IMR-90 (cell line): ENCODE measurements around the gene PHF21B. TPM values are rescaled to one million over a fixed set of nuclear protein-coding genes. Genes with fewer than 3 reads are reported as not detected.

Source experiments
- ATAC-seq: fragments of 200-7000 bp; cut with Tn5 transposase; 2 replicates; pipeline ENCODE4 v1.9.1; 2020; ENCODE audit warnings: low read depth, mild to moderate bottlenecking, moderate library complexity
- BruUV-seq: library from RNA; stranded (reverse); fragments of 400-500 nt; replicated peaks from 2 replicates; lab custom pipeline; 2021; lab: Mats Ljungman, UMichigan
- CTCF ChIA-PET: fragments of 300-600 bp; formaldehyde crosslinking; extraction: SDS; loops from one replicate; lab custom pipeline; 2021; ENCODE audit warnings: antibody characterized with exemption; lab: Yijun Ruan, JAX
- POLR2A ChIA-PET: fragments of 300-600 bp; sonication (Branson Sonifier 250); formaldehyde crosslinking; loops from one replicate; lab custom pipeline; 2022; ENCODE audit warnings: antibody characterized with exemption; ENCODE audit not compliant: unreplicated experiment; lab: Charles Lee
- DNase-seq: peaks from one replicate; pipeline ENCODE4 v3.0.0; 2013
- H2AFZ ChIP-seq: replicated peaks from 2 replicates; pipeline ENCODE3; 2013; ENCODE audit warnings: low read length, mild to moderate bottlenecking; ENCODE audit not compliant: poor library complexity
- H2AK5ac ChIP-seq: 2 replicates; pipeline ENCODE4 v1.6.1; 2013; ENCODE audit warnings: low read depth, low read length, inconsistent platforms
- H2AK9ac ChIP-seq: replicated peaks from 2 replicates; pipeline ENCODE3; 2013; ENCODE audit warnings: mild to moderate bottlenecking, low read depth, low read length, moderate library complexity; ENCODE audit not compliant: poor library complexity
- H2BK120ac ChIP-seq: 2 replicates; pipeline ENCODE4 v1.6.1; 2013; ENCODE audit warnings: low read depth, low read length, inconsistent platforms
- H2BK15ac ChIP-seq: 3 replicates; pipeline ENCODE4 v1.6.1; 2013; ENCODE audit warnings: low read depth, low read length, inconsistent platforms
- H2BK20ac ChIP-seq: 2 replicates; pipeline ENCODE4 v1.6.1; 2013; ENCODE audit warnings: low read depth, mild to moderate bottlenecking, inconsistent platforms, low read length, moderate library complexity
- H2BK5ac ChIP-seq: 2 replicates; pipeline ENCODE4 v1.6.1; 2013; ENCODE audit warnings: mild to moderate bottlenecking, low read depth, low read length, inconsistent platforms; ENCODE audit not compliant: poor library complexity, severe bottlenecking
- H3K14ac ChIP-seq: replicated peaks from 2 replicates; pipeline ENCODE4 v1.6.1; 2013; ENCODE audit warnings: low read depth, low read length, inconsistent platforms
- H3K18ac ChIP-seq: 2 replicates; pipeline ENCODE4 v1.6.1; 2013; ENCODE audit warnings: low read depth, low read length, control low read depth
- H3K23ac ChIP-seq: 2 replicates; pipeline ENCODE4 v1.6.1; 2013; ENCODE audit warnings: low read depth, low read length, inconsistent platforms
- H3K27ac ChIP-seq: 2 replicates; pipeline ENCODE4 v1.5.1; 2013; ENCODE audit warnings: mild to moderate bottlenecking, control low read depth, low read length; ENCODE audit not compliant: insufficient read depth
- H3K27me3 ChIP-seq: 2 replicates; pipeline ENCODE4 v1.6.1; 2013; ENCODE audit warnings: low read length; ENCODE audit not compliant: control insufficient read depth, insufficient read depth
- H3K36me3 ChIP-seq: 2 replicates; pipeline ENCODE4 v1.6.1; 2013; ENCODE audit warnings: low read length, mixed read lengths; ENCODE audit not compliant: control insufficient read depth, insufficient read depth
- H3K4ac ChIP-seq: 2 replicates; pipeline ENCODE4 v1.6.1; 2013; ENCODE audit warnings: low read depth, low read length, inconsistent platforms
- H3K4me1 ChIP-seq: 2 replicates; pipeline ENCODE4 v1.6.1; 2013; ENCODE audit warnings: low read length, mixed read lengths; ENCODE audit not compliant: control insufficient read depth, insufficient read depth
- H3K4me2 ChIP-seq: 2 replicates; pipeline ENCODE4 v1.6.1; 2013; ENCODE audit warnings: low read depth, mild to moderate bottlenecking, control low read depth, low read length, moderate library complexity
- H3K4me3 ChIP-seq: 2 replicates; pipeline ENCODE4 v1.5.1; 2013; ENCODE audit warnings: low read depth, mild to moderate bottlenecking, control low read depth, low read length, moderate library complexity; ENCODE audit not compliant: insufficient read depth
- H3K56ac ChIP-seq: 2 replicates; pipeline ENCODE4 v1.6.1; 2013; ENCODE audit warnings: low read length, inconsistent platforms; ENCODE audit not compliant: insufficient read depth; ENCODE audit errors: extremely low read depth
- H3K79me1 ChIP-seq, 2 experiments: 2 replicates each; pipeline ENCODE4 v1.6.1; 2013; ENCODE audit warnings: low read length in 2 of 2, inconsistent platforms in 1 of 2, low read depth in 1 of 2
- H3K9ac ChIP-seq: 2 replicates; pipeline ENCODE4 v1.6.1; 2013; ENCODE audit warnings: low read depth, low read length, control low read depth
- H3K9me1 ChIP-seq: 2 replicates; pipeline ENCODE4 v1.6.1; 2013; ENCODE audit warnings: low read length, inconsistent platforms; ENCODE audit not compliant: insufficient read depth
- H3K9me3 ChIP-seq: 2 replicates; pipeline ENCODE4 v1.6.1; 2013; ENCODE audit warnings: low read length; ENCODE audit not compliant: control insufficient read depth, insufficient read depth
- H4K20me1 ChIP-seq: 2 replicates; pipeline ENCODE4 v1.6.1; 2013; ENCODE audit warnings: low read length, inconsistent platforms; ENCODE audit not compliant: insufficient read depth
- H4K5ac ChIP-seq: 2 replicates; pipeline ENCODE4 v1.6.1; 2013; ENCODE audit warnings: mild to moderate bottlenecking, low read depth, low read length, control low read depth
- H4K8ac ChIP-seq, 2 experiments: 2 replicates each; pipeline ENCODE4 v1.6.1; 2013; ENCODE audit warnings: low read depth in 2 of 2, low read length in 2 of 2, control low read depth in 1 of 2, inconsistent platforms in 1 of 2
- H4K91ac ChIP-seq: 2 replicates; pipeline ENCODE4 v1.6.1; 2013; ENCODE audit warnings: low read depth, low read length, inconsistent platforms; ENCODE audit not compliant: insufficient read depth
- FOS ChIP-seq: fragments of 150-350 bp; IDR thresholded peaks from 2 replicates; pipeline ENCODE4 v1.6.1; 2016; ENCODE audit warnings: low read depth, low read length
- MAZ ChIP-seq: IDR thresholded peaks from 2 replicates; pipeline ENCODE4 v1.6.1; 2012; ENCODE audit warnings: low read depth, mild to moderate bottlenecking, low read length, improper control_type of control experiment, moderate library complexity, borderline replicate concordance
- RFX5 ChIP-seq: IDR thresholded peaks from 2 replicates; pipeline ENCODE4 v1.8.0; 2012; ENCODE audit warnings: low read depth, mild to moderate bottlenecking, low read length, moderate library complexity
- SMC3 ChIP-seq: fragments of 150-350 bp; IDR thresholded peaks from 2 replicates; pipeline ENCODE4 v1.6.1; 2016; ENCODE audit warnings: low read depth, mild to moderate bottlenecking, antibody characterized with exemption, low read length, moderate library complexity
- WGBS, 2 experiments: methylation state at CpG; one replicate each; pipeline versions ENCODE4 v1.1.5 to v1.1.7; 2013; ENCODE audit warnings: missing lambda C conversion rate in 2 of 2; ENCODE audit not compliant: insufficient read length in 1 of 2; ENCODE audit errors: extremely low coverage in 2 of 2; 5-methylcytosine and 5-hydroxymethylcytosine counted together
- dilution Hi-C: fragments of 300-500 bp; cut with HindIII; formaldehyde crosslinking; loops from one replicate; pipeline ENCODE4 v1.14.3; 2018; ENCODE audit warnings: low sequenced_read_pairs; ENCODE audit not compliant: unreplicated experiment
- in situ Hi-C: fragments of 300-500 bp; cut with MboI; formaldehyde crosslinking; loops from 3 replicates; pipeline ENCODE4 v1.14.3; 2019; ENCODE audit warnings: low sequenced_read_pairs, inconsistent platforms, mixed read lengths
- intact Hi-C: fragments of 100-400 bp; cut with micrococcal nuclease; formaldehyde crosslinking; loops from 2 replicates; pipeline ENCODE4 v1.10.0; 2022
- polyA plus RNA-seq, 3 experiments: library from polyadenylated mRNA; depleted of rRNA; stranded (reverse); fragments of >200 nt; gene quantifications; 2 replicates each; pipeline ENCODE4 v1.2.3, GENCODE V29; 2012; ENCODE audit warnings: low replicate concordance in 1 of 3
- total RNA-seq: library from RNA; depleted of rRNA; stranded (reverse); fragments of >200 nt; gene quantifications from 2 replicates; pipeline ENCODE4 v1.2.3, GENCODE V29; 2012
- TF ChIP-seq, protein P1 (sequence below): fragments of 150-350 bp; IDR thresholded peaks from 2 replicates; pipeline ENCODE4 v1.6.1; 2017; ENCODE audit warnings: mild to moderate bottlenecking, antibody characterized with exemption, low read length, low read depth

The PHF21B gene
- total and polyA plus RNA-seq, 2 of the 4 experiments (the other 2 are of a cell fraction): 0.02 TPM; not detected in 1

- Histone ChIP-seq H3K18ac (no peak overlapping the region), H2AK5ac (no peak overlapping the region), H3K56ac (no peak overlapping the region), H3K4ac (no peak overlapping the region), H2BK20ac (no peak overlapping the region), H2BK15ac (no peak overlapping the region), H4K5ac (no peak overlapping the region), H3K27me3 (peaks cover 48% of the 10 kb centered on the region), H3K4me3 (no peak overlapping the region), H4K20me1 (no peaks in the 10 kb centered on the region; the same call in 1 of the 2 replicates), H3K4me1 (no peaks in the 10 kb centered on the region), H3K9me1 (no peaks in the 10 kb centered on the region), H4K8ac (no peak overlapping the region), H2AK9ac (no peak overlapping the region), H3K9ac (no peak overlapping the region), H3K4me2 (no peak overlapping the region), H3K14ac (no peak overlapping the region), H3K79me1 (no peaks in the 10 kb centered on the region), H3K9me3 (no peaks in the 10 kb centered on the region), H3K36me3 (no peaks in the 10 kb centered on the region), H3K23ac (no peak overlapping the region), H4K91ac (no peak overlapping the region), H2BK5ac (no peak overlapping the region), H2BK120ac (no peak overlapping the region), H2AFZ (no peak overlapping the region), H3K27ac (no peak overlapping the region)
- ChIA-PET CTCF (interaction anchor here (0.7 kb wide), 1 partner anchor 362 kb away, joined by 3 read pairs; no protein-coding TSS in a partner anchor), POLR2A (interaction anchor here (0.5 kb wide), 1 partner anchor 82 kb away, joined by 4 read pairs; no protein-coding TSS in a partner anchor)
- TF ChIP-seq RFX5: no peak
- TF ChIP-seq SMC3: no peak
- TF ChIP-seq MAZ: no peak
- TF ChIP-seq FOS: no peak
- TF ChIP-seq, protein P1, sequence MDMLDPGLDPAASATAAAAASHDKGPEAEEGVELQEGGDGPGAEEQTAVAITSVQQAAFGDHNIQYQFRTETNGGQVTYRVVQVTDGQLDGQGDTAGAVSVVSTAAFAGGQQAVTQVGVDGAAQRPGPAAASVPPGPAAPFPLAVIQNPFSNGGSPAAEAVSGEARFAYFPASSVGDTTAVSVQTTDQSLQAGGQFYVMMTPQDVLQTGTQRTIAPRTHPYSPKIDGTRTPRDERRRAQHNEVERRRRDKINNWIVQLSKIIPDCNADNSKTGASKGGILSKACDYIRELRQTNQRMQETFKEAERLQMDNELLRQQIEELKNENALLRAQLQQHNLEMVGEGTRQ: no peak
- intact Hi-C loops (loop anchor here (5.0 kb wide), 1 partner anchor 142 kb away; no protein-coding TSS in a partner anchor), dilution Hi-C loops (no loop called here), in situ Hi-C loops (no loop called here)
- 0% methylated on average over 1 of the region's 8 CpGs; no CpG with 5 or more reads in 1 of the 2 experiments for WGBS, 2 experiments
- no TSS peak for BruUV-seq
- ATAC-seq: no peak
- DNase-seq: no peak
Observed at GRCh38 chr22:44955102-44955501, 54.7 kb downstream of the PHF21B start.
